Measurements from ENCODE around the gene LAMA2.

The LAMA2 gene

DNA sequence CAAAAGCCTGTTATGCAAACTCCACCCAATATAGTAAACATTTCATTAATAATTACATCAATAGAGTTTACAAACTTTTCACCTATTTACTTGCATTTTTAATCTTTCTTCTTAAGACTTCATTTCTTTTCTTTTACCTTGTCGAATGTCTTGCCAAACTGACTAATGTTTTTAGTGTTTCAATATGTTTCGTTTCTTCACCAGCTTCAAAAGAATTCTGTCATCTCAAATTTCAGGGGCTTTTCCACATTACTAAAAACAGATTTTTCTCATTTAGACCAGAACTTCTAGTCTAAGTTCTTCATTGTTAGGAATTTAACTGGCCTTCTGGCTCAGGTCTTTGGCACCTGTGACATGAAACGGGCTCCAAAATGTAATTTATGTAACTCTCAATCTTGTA, 630.5 kb downstream of the LAMA2 start:
- H3K4me3 ChIP-seq (replicated peaks; ENCODE audit: low read depth, low read length), result no peak overlapping the region
- DNase-seq (ENCODE audit: extremely low read depth, low read depth), result peak; percentile 63
- TF ChIP-seq, protein P1, sequence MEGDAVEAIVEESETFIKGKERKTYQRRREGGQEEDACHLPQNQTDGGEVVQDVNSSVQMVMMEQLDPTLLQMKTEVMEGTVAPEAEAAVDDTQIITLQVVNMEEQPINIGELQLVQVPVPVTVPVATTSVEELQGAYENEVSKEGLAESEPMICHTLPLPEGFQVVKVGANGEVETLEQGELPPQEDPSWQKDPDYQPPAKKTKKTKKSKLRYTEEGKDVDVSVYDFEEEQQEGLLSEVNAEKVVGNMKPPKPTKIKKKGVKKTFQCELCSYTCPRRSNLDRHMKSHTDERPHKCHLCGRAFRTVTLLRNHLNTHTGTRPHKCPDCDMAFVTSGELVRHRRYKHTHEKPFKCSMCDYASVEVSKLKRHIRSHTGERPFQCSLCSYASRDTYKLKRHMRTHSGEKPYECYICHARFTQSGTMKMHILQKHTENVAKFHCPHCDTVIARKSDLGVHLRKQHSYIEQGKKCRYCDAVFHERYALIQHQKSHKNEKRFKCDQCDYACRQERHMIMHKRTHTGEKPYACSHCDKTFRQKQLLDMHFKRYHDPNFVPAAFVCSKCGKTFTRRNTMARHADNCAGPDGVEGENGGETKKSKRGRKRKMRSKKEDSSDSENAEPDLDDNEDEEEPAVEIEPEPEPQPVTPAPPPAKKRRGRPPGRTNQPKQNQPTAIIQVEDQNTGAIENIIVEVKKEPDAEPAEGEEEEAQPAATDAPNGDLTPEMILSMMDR (IDR thresholded peaks at IDR 0.05; ENCODE audit: low read depth, low read length, missing control alignments), result no peak

- TF ChIP-seq, protein P1 (IDR thresholded peaks at IDR 0.05; ENCODE audit: low read depth, low read length, missing control alignments), result no peak
- DNase-seq (ENCODE audit: extremely low read depth, low read depth), result no peak
- no peak overlapping the region for H3K4me3 ChIP-seq (replicated peaks; ENCODE audit: low read depth, low read length)
Observed at GRCh38 chr6:129515004-129515403, 632.1 kb downstream of the LAMA2 start.

- no peak for DNase-seq (ENCODE audit: extremely low read depth, low read depth)
- TF ChIP-seq, protein P1 (IDR thresholded peaks at IDR 0.05; ENCODE audit: low read depth, low read length, missing control alignments), result no peak
Observed at GRCh38 chr6:129516005-129516404, 633.1 kb downstream of the LAMA2 start.

DNA sequence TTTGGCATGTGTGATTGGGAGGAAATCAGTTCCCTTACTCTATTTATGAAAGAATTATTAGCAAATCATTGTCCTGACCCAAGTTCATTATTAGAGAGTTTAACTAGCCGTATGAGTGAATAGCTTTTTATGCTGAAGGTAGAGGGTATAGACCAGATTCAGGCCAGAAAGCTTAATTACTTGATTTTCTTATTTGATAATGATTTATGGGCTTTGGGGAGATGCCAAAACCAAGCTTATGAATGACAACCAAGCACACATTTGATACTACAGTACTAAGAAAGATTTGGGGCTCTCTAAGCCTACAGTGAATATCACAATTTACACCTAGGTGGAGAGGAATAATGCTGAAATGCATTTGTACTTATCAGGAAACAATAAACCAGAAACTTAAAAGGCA, 633.8 kb downstream of the LAMA2 start:
- DNase-seq (ENCODE audit: extremely low read depth, low read depth), result no peak
- TF ChIP-seq, protein P1 (IDR thresholded peaks at IDR 0.05; ENCODE audit: low read depth, low read length, missing control alignments), result no peak
- no peak overlapping the region for H3K4me3 ChIP-seq (replicated peaks; ENCODE audit: low read depth, low read length)

More at GRCh38 chr6:129516005-129516404, 633.1 kb downstream of the LAMA2 start:
- no peak overlapping the region for H3K4me3 ChIP-seq (replicated peaks; ENCODE audit: low read depth, low read length)

DNA sequence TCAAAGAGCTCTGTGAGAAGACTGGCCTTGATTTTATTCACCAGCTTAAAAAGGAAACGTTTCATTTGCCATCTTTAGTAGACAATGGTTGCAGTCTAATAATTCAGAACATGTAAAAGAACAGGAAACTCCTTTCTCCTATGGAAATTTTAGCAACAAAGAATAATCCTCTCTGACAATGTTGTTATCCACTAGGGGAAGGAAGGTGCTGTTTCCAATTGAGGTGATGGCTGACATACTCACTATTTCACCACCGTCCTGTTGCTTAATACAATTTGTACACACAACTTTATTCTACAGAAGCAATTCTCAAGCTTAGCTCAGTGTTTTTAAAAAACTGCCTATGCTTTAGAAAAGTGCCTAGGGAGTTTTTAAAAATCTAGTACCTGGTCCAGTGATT, 634.4 kb downstream of the LAMA2 start:
- no peak for DNase-seq (ENCODE audit: extremely low read depth, low read depth)
- TF ChIP-seq, protein P1 (IDR thresholded peaks at IDR 0.05; ENCODE audit: low read depth, low read length, missing control alignments), result no peak
- H3K4me3 ChIP-seq (replicated peaks; ENCODE audit: low read depth, low read length), result no peak overlapping the region

- DNase-seq (ENCODE audit: extremely low read depth, low read depth), result no peak
- H3K4me3 ChIP-seq (replicated peaks; ENCODE audit: low read depth, low read length), result no peak overlapping the region
- TF ChIP-seq, protein P1 (IDR thresholded peaks at IDR 0.05; ENCODE audit: low read depth, low read length, missing control alignments), result no peak
Observed at GRCh38 chr6:129519750-129520149, 636.8 kb downstream of the LAMA2 start.

DNA sequence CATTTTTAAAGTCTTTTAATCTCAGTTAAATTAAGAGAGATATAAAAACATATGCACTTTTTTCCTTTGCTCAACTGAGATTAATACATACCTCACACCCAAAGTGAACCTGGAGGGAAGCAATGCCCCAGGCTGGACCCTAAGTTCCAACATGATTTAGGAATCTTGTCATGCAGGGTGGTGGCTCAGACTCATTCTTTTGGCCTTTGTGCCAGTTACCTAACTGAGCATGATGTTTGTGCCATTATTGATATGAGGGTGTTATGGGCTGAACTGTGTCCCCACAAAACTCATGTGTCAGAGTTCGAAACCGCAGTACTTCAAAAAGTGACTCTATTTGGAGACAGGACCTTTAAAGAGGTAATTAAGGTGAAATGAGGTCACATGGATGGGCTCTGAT, 639.0 kb downstream of the LAMA2 start:
- TF ChIP-seq, protein P1 (IDR thresholded peaks at IDR 0.05; ENCODE audit: low read depth, low read length, missing control alignments), result no peak
- DNase-seq (ENCODE audit: extremely low read depth, low read depth), result no peak
- no peak overlapping the region for H3K4me3 ChIP-seq (replicated peaks; ENCODE audit: low read depth, low read length)

Data from HFF-Myc (cell line).